GM19043 (cell line): ENCODE results near the gene FARSB.
"Not testable (repeated sequence)": the region's sequence is repeated elsewhere in the genome, so short reads cannot be mapped to it uniquely, and the experiment has no call there.

Experiments
- ATAC-seq: cut with Tn5 transposase; IDR thresholded peaks from one replicate; pipeline ENCODE4 v1.9.1; 2021; ENCODE audit warnings: low read depth; ENCODE audit not compliant: unreplicated experiment

FARSB gene

DNA sequence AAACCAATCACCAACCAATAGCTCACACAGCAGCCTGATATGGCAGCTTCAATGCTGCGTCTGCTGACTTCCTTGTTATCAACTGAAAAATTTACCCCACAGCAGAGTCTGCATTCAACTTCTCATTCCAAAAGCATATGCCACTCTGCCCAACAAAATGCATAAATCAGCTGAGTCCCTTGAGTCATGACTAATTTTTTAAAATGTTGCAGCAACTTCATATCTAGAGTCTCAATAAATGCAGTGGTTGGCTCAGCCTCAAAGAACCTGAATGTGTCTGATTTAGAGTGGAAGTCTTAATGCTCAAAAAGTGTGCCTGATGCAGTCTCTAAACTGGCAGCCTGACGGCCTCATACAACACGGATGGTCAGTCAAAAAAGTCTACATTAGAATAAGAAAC lies 46.5 kb downstream of the FARSB start:
- no peak for ATAC-seq

- ATAC-seq: no peak
Measured at GRCh38 chr2:222608081-222608480, 47.8 kb downstream of the FARSB start.

GRCh38 chr2:222606306-222606705 lies 49.6 kb downstream of the FARSB start:
- ATAC-seq: no peak

- ATAC-seq: no peak
Measured at GRCh38 chr2:222604749-222605515, 51.0 kb downstream of the FARSB start.

GRCh38 chr2:222603501-222603900 lies 52.4 kb downstream of the FARSB start:
- ATAC-seq: no peak

- no peak for ATAC-seq
Measured at GRCh38 chr2:222598611-222599010, 57.3 kb downstream of the FARSB start.

DNA sequence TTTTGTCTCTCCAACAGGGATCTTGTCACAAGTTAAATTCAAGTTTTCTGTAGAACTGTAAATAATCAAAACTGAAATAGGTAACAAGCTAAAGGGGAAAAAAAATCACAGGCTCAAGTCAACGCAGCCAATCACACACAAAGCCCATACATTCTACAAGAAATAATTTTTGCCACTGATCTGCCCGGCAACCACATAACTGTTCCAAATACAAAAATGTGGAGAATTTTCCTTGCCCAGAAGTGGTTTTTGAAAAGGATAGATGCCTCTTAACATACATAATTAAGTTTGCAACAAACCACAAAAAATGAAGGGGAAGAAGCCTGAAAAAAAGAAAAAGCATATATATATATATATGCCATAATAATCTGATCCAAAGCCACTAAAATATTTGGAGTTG lies 60.3 kb downstream of the FARSB start:
- no peak for ATAC-seq

DNA sequence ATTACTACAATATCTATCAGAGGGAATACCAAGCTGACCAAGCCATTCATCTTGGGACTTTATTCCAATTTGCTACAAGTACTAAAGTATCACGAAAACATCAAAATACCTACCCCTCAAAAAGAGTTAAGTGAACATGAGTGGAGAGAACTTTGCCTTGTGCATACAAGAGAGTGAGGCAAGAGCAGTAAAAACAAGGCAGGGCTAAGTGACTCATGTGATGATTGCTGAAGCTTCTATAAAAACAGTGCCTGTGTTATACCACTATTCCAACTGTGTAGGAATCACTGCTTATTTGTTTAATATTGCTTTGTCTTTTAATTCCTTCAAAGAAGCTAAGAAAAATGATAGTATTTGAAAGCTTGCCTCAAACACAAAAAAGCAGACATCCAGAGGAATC lies 61.2 kb downstream of the FARSB start:
- ATAC-seq: no peak

GRCh38 chr2:222592176-222592575 lies 63.7 kb downstream of the FARSB start:
- ATAC-seq: no peak

DNA sequence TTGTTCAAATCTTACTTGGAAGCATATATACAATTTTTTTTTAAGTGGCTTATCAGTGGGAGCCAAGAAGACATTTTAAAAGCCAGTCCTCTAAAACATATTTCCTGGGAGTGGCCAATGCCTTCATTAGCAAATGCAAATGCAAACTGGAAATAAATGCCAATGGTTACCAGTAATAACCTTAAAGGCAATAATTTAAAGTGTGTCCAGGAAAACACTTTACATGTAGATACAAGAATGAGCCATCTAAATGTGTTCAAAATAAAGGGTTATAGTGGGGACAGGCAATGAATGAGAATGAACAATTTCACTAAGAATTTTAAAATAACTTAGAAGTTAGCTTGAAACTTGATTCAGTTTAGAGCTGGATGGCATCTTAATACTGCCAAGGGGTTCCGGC lies 64.2 kb downstream of the FARSB start:
- ATAC-seq: no peak

GRCh38 chr2:222584589-222584988 lies 71.3 kb downstream of the FARSB start:
- ATAC-seq: not testable (repeated sequence)

- no peak for ATAC-seq
Measured at GRCh38 chr2:222582928-222583327, 73.0 kb downstream of the FARSB start.

DNA sequence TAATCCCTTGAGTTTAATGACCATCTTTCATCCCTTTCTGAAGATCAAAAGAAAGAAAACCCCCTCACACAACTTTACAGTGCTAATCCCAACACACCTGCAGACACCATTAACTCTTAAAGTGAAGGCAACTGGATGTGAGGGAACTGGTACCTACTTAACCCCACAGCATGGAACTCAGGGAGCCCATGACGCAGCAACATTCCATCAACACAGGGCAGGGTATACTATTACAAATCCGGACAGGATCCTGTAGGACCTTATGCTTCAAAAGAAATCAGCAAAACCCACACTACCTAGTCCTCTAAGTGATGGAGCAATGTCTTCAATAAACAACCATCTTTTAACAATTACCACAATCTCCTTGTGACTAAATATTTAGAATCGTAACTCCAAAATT lies 78.6 kb downstream of the FARSB start:
- ATAC-seq: no peak

DNA sequence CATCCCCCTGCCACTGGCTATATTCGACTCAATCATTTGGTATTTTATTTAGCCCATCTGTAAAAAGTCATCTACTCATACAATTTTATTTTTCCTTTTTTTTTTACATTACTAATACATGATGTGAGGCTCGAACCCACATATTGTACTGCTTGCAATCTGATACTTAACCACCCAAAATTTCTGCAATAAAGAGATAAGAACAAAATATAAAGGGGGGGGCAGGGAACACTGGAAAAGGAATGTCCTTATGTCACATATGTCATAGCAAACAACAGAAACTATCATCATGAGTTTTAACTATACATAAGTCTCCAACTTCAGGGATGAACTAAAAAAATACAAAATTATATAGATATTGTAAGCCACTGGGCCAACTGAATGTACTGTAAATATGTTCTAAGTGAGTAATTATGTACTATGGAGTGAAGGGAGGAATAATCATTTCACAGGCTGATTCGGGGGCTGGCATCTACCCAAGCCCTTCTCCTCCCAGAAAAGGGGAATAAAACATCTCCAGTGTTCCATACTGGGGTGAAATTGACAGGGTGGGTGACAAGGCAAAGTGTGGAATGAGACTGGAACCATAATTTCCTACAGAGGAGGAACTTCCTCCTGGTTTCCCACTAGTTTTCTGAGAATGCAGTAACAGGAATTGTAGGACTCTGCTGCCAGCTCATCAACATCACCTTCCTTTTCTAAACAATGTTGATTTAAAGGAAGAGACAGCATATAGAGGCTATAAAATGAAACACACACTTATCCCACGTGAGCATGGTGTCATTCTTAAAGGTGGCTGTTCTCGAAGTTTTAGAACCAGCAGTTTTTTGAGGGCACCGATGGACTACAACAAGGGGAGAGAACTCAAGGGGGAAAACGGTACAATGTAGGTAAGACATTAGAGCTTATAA lies 79.5 kb downstream of the FARSB start:
- ATAC-seq: no peak

DNA sequence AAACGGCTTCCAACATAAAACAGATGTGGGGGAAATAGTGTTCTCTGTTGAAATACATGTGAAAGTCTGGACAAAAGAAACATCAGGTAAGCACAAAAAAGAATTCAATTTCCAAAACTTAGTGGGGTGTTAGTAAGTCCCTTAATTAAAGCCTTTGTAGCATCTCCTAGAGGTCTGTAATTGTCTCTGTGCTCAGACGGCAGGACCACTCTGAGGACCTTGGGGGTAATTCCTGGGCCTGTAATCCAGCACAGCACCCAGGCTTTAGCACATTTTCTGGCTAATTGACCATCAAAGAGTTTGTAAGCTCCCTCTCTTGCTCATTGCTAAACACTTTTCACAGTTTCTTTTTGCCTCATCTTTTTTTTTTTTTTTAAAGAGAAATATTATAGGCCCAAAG lies 80.3 kb downstream of the FARSB start:
- ATAC-seq: no peak

GRCh38 chr2:222572751-222573174 lies 83.1 kb downstream of the FARSB start:
- ATAC-seq: no peak

DNA sequence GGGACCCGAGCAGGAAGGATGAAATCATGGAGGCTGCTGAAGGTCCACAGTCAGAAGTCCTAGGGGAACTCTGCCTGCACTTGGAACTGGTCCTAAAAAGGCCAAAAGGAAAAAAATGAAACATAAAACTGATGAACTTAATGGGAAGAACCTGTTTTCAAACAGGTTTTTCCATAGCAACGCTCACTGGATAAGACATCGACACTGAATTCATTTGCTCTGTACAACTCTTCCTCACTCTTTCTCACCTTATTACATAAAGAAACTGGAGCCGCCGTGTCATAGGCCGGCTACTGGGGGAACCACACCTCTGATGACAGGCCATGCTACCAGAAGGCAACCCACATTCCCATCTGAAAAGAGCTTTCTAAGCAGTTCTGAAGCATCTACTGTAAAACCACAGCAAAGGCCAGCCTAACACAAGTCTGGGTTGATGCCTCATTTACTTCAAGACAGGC lies 83.6 kb downstream of the FARSB start:
- ATAC-seq: no peak

DNA sequence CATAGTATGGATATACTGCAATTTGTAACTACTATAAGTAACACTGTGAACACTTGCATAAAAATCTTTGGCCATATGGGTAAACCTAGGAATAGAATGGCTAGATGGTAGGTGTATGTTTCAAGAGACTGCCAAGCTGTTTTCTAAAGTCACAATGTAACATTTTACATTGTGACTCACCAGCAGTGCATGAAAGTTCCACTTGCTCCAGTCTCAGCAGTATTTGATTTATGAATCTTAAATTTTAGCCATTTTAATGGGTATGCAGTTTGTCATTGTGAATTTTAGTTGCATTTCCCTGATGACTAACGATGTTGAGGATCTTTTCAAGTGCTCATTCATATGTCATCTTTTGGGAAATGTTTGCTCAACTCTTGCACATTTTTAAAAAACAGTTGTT lies 86.1 kb downstream of the FARSB start:
- no peak for ATAC-seq

- ATAC-seq: no peak
Measured at GRCh38 chr2:222568865-222569264, 87.0 kb downstream of the FARSB start.

GRCh38 chr2:222566229-222566628 lies 89.7 kb downstream of the FARSB start:
- no peak for ATAC-seq

- no peak for ATAC-seq
Measured at GRCh38 chr2:222563936-222564335, 92.0 kb downstream of the FARSB start.
